GM19239 (cell line): ENCODE results near the gene CHST15.

ENCODE experiments used
- DNase-seq: peaks from one replicate; pipeline ENCODE4 v3.0.0; 2011; ENCODE audit warnings: low spot score; ENCODE audit not compliant: insufficient read length
- FAIRE-seq: peaks from 2 replicates; lab custom pipeline; 2011; peaks lifted over from hg19 to GRCh38; lab: Jason Lieb, UNC

CHST15 gene

DNA sequence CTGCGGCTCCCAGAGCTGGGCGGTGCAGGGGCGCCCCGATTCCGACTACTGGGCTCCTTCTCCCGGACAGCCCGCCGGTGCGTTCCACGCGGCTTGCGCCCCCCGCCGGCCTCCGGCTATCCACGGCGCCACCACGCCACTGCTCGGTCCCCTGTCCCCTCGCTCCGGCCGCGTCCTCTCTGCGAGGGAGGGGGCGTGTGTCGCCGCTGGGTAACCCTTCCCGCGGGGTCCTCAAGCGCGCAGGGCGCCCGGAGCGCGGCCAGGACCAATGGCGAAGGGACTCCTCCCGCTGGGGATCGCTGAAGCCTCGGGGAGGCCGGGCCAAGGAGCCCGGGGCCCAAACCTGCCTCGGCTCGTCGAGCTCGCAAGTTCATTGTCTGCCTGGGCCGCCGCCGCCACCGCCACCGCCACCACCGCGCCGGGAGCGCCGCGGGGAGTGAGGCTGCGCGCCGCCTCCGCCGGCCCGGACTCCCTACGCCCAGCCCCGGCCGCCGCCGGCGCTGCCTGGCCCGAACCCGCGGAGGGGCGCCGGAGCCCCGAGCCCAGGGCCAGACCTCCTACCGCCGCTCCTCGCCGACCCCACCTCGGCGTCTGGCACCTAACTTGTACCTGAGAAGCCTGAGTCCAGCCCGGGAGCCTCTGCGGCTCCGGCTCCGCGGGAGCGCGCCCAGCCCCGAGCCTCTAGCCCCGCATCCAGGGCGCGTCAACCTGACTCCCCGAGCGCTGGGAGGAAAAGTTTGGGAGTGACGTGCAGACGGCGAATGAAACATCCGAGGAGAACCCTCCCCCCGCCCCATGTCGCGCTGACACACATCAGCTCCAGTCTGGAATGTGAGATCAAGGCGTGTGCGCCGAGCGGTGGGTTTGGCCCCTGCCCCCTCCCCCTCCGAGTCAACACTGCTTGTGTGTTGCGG lies at the start of gene CHST15:
TSS of gene CHST15 (minus strand) at position 739 of the 914 bp plus-strand sequence. CDS start 47,386 bp downstream, outside the sequence.
- DNase-seq (peak; percentile 36), FAIRE-seq (peak; percentile 35)

GRCh38 chr10:124142960-124143359 lies 49.6 kb upstream of the CHST15 start:
- FAIRE-seq (no peak), DNase-seq (no peak)

DNA sequence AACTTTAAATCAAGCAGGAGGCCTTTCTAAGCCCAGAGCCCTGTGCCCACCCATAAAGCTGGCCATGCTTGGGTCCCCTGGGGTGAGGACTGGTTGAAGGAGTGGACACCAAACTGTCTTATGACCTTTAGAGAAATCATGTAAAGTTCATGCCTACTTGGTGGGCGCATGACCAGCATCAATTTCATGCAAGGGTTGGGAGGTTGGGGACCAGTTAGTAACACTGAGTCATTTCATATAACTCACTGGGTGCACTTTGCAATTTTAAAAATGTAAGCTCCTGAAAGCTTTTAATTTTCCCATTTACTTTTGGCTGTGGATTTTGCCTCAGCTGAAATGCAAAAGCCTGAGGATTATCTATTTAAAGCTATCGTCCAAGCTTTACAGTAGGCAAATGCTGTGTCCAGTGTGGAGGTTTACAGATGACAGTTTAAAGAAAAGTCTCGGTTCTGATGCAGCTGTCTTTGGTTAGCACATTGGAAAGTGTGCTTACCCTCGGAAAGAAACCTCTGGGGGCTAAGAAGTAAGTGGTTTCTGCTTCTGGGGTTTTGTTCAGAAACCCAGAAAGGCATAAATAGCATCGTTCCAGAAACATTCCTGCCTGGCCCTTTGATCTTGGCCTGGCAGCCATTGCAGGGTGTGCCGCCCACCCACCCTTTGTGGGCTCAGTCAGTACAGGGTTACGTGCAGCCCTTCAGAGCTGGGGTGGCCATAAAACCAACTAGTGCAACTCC lies 48.8 kb upstream of the CHST15 start:
- FAIRE-seq, result no peak
- DNase-seq, result no peak

- FAIRE-seq (no peak), DNase-seq (no peak)
Measured at GRCh38 chr10:124138883-124139348, 45.5 kb upstream of the CHST15 start.

DNA sequence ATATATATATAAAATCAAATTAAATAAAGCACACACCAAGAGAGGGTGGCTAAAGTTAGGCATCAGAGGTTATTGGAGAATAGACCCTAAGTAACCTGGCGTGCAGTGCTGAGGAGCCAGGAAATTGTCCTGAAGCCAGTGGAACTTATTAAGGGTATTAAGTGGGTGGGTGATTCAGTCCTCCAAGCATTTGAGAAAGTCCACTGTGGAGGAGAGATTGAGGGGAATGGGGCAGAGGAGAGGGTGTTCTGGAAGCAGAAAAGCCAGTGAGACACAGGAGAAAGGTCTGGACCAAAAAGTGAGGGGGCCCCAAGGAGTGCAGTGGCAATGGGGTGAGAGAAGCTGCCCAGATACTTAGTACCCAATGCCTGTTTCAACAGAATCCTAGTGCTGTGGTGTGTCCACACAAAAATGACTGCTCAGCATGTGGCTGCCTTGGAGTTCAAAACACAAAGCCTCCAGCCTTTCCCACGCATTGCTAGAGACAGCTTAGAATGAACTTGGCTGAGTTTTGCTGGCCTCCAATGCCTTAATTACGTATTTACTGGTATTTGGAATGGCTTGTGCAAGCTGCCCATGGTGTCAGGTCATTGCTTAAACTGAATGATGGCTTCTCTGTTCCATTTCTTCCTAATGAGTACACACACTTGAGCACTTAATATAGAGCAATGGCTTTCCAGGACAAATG lies 44.9 kb upstream of the CHST15 start:
- no peak for FAIRE-seq
- DNase-seq, result no peak

DNA sequence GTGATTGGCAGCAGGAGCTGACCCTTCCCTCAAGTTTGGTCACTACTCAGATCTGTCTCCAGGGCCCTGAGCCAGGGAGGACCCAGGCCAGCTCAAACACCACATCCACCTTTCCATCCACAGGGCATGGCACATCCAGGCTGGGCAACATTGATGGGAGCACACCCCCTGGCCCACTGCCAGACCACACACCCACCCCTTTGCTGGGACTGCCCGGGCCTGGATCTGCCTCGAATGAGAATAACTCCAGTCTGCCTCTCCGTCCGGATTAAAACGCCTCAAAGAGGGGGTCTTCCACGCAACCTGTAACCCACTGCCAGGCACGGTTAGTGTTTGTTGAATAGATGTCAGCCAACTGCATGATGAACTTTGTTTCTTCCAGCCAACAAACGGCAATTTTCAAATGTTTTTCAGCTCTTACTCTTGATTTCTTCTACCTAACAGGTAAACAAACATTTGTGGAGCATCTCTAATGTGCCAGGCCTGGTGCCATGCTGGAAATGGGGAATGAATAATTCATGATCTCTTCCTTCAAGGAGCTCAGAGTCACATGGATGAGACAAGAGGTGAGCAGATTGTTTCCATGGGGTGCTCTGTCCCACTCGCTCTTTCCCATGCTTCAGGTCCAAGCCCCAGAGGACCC lies 41.0 kb upstream of the CHST15 start:
- FAIRE-seq, result no peak
- no peak for DNase-seq

DNA sequence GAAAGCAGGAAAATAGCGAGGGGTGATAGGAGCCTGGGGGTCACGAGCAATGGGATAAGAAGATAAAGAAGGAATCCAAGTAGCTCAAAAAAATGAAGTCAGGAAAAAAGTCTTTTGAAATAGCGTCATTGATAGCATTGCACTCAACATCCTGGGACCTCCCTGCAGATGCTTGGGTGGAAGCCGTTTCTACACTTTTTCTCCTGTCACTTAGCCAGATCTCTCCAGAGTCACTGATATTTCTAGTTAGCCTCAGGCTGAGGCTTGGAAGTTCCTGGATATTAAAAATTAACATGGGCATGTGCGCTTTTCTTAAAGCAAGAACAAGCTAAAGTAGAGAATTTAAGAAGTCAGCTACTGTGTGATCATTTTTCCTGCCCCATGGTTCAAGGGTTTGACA lies 39.5 kb upstream of the CHST15 start:
- no peak for DNase-seq

GRCh38 chr10:124132306-124132705 lies 38.9 kb upstream of the CHST15 start:
- FAIRE-seq (no peak), DNase-seq (no peak)

More for the DNA sequence above, 39.5 kb upstream of the CHST15 start:
- no peak for FAIRE-seq

DNA sequence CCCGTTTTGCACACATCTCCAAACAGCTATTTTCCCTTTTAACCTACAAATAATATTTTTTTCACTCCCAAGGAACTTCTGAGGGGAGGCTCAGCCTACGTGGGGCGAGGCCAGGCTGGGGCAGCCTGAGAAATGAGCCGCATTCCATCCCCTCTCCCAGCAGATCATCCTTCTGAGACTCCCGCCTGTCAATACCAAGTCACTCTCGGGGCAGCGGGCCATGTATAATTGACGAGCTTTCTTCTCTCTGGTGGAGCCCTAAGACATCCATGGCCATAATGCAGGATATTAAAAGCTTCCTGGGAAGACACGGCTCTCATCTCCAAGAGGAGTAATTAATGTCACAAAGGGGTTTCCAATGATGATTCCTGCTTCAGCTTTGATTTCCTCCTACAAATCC lies 37.8 kb upstream of the CHST15 start:
- FAIRE-seq (no peak), DNase-seq (no peak)

DNA sequence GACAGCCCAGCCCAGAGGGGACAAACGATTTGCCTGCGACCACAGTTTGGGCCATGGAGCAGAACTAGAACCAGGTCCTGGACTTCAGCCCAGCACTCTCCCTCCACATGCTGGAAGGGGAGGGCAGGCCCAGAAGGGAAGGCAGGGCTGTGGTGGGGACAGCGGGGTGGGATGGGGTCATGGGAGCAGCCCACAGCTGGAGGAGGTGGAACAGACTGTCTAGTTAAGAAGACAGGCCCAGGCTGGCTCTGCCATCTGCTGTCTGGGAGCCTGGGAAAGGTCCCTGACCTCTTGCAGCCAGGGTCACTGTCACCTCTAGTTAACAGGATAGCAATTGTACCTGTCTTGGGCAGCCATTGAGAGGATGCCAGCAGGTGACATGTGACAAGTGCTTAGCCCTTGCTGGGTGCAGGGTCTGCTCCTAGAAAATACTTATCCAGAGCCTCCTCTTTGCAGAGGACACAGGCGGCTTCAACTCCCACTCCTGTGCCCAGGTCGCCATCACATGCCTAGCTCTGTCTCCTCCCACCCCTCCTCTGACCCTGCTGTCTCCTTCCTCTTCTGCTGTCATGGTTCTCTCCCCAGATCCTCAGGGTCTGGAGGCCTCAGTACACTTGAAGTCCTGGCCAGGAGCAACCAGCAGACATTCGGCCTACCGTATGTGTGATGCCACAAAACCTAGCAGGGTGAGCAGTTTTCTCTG lies 37.0 kb upstream of the CHST15 start:
- no peak for FAIRE-seq
- no peak for DNase-seq

- no peak for FAIRE-seq
- no peak for DNase-seq
Measured at GRCh38 chr10:124129471-124129870, 36.1 kb upstream of the CHST15 start.

- FAIRE-seq (no peak), DNase-seq (no peak)
Measured at GRCh38 chr10:124128811-124129145, 35.4 kb upstream of the CHST15 start.

DNA sequence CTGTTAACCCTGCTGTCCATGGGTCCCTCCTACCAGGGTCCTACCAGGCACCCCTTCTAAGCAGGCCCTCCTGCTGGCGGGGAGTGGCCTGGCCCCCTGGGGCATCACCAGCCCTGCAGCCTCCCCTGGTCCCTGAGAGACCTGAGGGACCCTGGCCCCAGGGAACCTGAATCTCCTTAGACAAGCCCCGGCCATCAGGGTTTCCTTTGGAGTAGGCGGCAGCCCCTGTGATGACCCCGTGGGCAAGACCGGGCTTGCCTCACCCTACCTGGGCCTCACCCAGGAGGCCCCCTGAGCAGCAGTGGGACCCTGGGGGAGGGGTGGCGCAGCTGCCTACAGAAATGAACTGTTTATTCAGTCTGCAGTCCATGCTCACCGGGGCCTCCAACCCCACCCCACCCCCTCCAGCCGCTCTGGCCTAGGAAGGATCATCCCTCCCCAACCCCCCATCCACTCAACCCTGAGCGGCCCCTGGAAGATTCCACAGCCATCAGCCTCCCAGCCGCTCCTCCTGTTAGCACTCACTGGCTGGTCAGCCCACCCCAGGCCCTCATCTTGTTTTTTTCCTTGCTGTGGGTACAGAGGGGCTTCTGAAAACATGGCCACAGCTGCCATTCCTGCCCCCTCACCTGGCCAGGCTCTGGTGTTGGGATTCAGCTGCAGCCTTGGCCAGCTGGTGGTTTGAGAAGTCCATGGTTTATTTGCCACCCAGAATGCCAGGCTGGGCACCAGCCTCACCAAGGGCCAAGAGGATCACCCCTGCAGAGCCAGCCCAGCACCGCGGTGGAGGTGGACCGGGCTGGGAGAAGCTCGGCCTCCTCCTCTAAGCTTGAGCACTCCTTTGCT lies 34.8 kb upstream of the CHST15 start:
- FAIRE-seq (no peak), DNase-seq (no peak)

GRCh38 chr10:124127563-124127962 lies 34.2 kb upstream of the CHST15 start:
- DNase-seq (no peak), FAIRE-seq (no peak)

- FAIRE-seq, result no peak
- DNase-seq, result no peak
Measured at GRCh38 chr10:124126983-124127385, 33.6 kb upstream of the CHST15 start.

DNA sequence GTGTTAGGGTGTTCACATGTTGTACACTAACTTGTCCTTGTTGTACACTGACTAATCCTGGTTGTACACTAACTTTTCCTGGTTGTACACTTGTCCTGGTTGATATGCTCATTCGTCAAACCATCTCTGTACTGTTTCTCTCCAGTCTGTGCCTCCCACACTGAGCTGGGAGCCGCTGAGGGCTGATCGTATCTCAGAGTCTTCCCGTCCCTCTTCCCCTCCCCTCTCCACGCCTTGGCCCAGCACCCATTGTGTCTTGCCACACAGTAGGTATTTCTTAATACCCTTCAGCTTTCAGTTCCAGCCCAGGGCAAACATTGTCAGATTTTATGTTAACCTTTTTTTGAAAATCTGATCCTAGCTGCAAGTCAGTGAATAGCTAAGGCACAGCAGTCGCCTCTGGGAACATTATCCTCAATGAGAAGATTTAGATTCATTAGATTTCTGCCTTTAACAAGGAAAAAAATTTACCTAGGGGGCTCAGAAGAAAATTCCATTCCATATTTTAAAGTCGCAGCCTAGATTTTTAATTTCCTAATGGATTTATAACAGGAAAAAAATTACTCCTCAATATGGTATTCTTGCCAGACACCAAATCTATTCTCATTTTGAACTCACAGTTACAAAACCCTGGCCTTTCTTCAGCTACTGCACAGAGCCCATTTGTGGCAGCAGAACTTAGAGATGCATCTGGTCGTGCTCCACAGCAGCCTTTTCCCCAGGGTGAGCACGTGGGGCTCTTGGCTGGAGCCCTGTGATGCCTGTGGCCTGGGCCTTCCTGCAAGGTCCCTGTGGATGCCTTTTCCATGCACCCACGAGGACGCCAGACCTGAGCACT lies 33.0 kb upstream of the CHST15 start:
- no peak for FAIRE-seq

DNA sequence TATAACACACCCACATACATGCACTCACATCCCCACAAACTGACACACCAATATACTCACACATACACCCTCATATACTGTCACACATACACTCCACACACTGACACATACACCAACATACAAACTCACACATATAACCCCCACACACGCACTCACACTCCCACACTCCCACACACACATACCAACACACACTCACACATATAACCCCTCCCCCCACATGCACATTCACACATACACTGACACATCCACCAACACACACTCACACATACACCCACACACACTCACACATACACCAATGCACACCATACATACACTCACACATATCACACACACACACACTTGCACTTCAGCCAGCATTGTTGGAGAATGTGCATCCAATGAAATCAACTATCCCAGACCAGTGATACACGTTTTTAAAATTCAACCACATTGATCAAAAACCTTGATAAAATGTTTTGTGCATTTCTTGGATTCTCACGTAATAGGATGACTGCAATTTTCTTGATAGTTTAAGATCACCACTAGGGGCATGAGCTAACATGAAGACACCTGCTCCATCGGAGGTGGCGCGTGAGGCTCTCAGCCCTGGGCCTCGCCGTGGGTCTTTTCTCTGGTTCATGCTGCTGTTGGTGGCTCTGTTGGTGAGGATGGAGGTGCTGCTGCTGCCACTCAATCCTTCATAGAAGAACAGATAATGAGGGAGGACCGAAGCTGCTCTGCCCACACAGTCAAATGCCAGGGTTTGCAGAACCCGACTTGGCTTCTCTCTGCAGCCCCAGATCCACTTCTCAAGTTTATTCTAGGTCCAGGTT lies 32.1 kb upstream of the CHST15 start:
- no peak for FAIRE-seq
- no peak for DNase-seq

More for the DNA sequence above, 33.0 kb upstream of the CHST15 start:
- no peak for DNase-seq
